ENCODE results near the gene DOLK.

DNA sequence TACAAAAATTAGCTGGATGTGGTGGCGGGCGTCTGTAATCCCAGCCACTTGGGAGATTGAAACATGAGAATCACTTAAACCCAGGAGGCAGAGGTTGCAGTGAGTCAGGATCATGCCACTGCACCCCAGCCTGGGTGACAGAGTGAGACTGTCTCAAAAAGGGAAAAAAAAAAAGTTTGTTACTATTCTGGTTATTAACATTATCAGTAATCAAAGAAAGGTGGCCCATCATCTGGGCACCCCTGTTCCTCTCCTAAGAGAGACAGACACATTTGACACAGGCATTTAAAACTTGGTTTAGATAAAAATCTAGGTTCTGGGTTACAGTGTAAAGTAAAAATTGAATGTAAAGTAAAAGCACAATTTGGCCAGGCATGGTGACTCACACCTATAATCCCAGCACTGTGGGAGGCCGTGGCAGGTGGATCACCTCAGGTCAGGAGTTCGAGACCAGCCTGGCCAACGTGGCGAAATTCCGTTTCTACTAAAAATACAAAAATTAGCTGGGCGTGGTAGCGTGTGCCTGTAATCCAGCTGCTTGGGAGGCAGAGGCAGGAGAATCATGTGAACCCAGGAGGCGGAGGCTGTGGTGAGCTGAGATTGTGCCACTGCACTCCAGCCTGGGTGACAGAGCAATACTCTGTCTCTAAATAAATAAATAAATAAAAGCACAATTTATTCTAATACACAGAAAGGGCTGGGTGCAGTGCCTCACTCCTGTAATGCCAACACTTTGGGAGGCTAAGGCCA is 43.4 kb downstream of the DOLK start:
- TF ChIP-seq, protein P1, sequence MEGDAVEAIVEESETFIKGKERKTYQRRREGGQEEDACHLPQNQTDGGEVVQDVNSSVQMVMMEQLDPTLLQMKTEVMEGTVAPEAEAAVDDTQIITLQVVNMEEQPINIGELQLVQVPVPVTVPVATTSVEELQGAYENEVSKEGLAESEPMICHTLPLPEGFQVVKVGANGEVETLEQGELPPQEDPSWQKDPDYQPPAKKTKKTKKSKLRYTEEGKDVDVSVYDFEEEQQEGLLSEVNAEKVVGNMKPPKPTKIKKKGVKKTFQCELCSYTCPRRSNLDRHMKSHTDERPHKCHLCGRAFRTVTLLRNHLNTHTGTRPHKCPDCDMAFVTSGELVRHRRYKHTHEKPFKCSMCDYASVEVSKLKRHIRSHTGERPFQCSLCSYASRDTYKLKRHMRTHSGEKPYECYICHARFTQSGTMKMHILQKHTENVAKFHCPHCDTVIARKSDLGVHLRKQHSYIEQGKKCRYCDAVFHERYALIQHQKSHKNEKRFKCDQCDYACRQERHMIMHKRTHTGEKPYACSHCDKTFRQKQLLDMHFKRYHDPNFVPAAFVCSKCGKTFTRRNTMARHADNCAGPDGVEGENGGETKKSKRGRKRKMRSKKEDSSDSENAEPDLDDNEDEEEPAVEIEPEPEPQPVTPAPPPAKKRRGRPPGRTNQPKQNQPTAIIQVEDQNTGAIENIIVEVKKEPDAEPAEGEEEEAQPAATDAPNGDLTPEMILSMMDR (conservative IDR thresholded peaks at IDR 0.05 in 1 of 2, IDR thresholded peaks at IDR 0.05 in 1 of 2; ENCODE audit: extremely low read depth in 1 of 2, insufficient read depth in 1 of 2, low read depth in 1 of 2, low read length in 2 of 2): no peak
- TF ChIP-seq EZH2 (IDR thresholded peaks at IDR 0.05; ENCODE audit: borderline replicate concordance, low read length): no peak
